GM13976 (cell line): Measurements from ENCODE around the gene TBC1D17.
A peak's percentile ranks its signal among the peaks of the same experiment; 100 is the strongest.

Experiments used
- DNase-seq: peaks from one replicate; pipeline ENCODE4 v3.0.0; 2012; ENCODE audit warnings: low spot score
- CTCF ChIP-seq: IDR thresholded peaks from 2 replicates; pipeline ENCODE4 v1.5.1; 2012; ENCODE audit warnings: borderline replicate concordance, mild to moderate bottlenecking; ENCODE audit not compliant: insufficient read depth; ENCODE audit errors: extremely low read depth, missing control alignments, control extremely low read depth
- in situ Hi-C: fragments of 300-500 bp; cut with MboI; formaldehyde crosslinking; loops from one replicate; pipeline ENCODE4 v1.12.0; 2022; ENCODE audit warnings: low sequenced_read_pairs, mixed read lengths, inconsistent platforms; ENCODE audit not compliant: unreplicated experiment

Gene TBC1D17

GRCh38 chr19:49887037-49887664, 9.6 kb downstream of the TBC1D17 start:
- TF ChIP-seq CTCF, result no peak
- DNase-seq, result no peak
- in situ Hi-C loops, result no loop called here

GRCh38 chr19:49887665-49888509, 10.4 kb downstream of the TBC1D17 start:
- no peak for DNase-seq
- no peak for TF ChIP-seq CTCF
- in situ Hi-C loops, result no loop called here

- in situ Hi-C loops, result no loop called here
- TF ChIP-seq CTCF, result no peak
- no peak for DNase-seq
These were observed 11.0 kb downstream of the TBC1D17 start for GRCh38 chr19:49888510-49888824.

- no peak for TF ChIP-seq CTCF
- DNase-seq, result no peak
- in situ Hi-C loops, result no loop called here
These were observed 11.7 kb downstream of the TBC1D17 start for GRCh38 chr19:49889038-49889686.

- in situ Hi-C loops, result no loop called here
- peak; percentile 92 for TF ChIP-seq CTCF
- DNase-seq, result peak; percentile 72
These were observed 12.3 kb downstream of the TBC1D17 start for GRCh38 chr19:49889687-49890348.
